HuH-7.5 (cell line): ENCODE results near the gene SAAL1.

Source experiments
- DNase-seq: peaks from one replicate; pipeline ENCODE4 v3.0.0; 2011; ENCODE audit warnings: low spot score

The SAAL1 gene

DNA sequence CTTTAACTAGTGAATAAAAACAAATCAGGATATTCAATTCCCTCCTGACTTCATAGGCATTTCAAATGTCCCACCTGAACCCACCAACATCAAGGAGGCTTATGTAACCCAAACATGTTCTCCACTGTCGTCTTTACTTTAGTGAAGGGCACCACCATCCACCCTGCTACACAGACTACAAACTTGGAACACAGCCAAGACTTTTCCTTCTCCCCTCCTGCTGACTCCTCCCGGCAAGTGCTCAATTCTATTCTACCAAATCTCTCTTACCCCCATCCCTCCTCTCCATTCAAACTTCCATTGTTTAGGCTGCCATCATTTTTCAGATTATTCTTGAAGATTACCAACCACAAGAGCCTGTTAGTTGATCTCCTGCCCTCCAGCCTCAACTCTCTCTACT lies 24.3 kb downstream of the SAAL1 start:
- no peak for DNase-seq

DNA sequence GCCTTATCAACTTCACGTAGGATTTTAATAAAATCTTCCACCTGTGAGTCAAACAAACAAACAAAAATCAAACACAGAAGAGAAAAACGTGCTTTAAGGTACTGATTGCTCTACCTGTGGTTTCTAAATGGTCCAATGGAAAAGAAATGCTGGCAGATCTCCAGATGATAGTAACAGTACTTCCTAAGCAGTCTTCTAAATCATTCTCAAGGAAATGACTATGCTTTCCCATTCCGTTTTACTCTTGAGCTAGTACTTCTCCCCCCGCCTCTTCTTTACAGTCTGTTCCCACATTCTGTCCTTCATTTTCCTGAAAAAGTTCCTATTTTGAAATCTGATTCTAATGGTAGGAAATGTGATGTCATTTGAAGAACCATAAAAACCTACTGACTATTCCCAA lies 25.4 kb downstream of the SAAL1 start:
- no peak for DNase-seq

DNA sequence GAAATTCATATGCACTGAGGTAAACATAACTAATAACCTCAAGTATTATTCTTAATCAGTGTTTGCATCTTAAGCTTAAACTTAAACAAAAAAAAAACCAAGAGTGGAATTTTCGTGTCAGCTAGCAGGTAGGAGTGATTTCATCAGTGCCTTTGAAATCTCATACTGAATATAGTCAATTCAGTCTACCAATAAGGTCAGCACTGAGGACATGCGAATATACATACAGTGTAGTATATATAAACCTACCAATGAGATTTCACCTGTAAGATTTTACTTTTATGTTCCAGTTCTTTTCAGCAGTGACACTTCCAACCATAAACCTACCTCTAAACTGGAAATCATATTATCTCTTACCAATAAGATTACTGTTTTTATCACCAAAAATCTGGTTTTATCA lies 27.0 kb downstream of the SAAL1 start:
- DNase-seq = no peak

DNA sequence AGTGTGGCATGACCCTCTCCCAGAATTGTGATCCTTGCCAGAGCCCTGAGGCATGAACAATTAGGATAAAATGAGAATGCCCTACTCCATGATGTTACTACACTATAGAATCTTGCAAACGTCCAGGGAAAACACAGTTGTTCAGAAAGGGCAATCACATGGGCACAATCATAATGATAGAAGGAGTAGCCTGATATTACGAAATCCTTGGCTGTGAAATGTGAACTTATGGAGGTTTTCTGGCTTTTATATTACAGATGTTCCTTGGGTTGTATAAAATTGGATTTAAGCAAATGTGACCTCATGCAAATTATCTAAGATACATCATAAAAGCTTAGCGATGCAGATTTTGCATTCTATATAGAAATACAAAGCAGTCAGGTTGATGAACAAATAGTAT lies 30.4 kb downstream of the SAAL1 start:
- no peak for DNase-seq

DNA sequence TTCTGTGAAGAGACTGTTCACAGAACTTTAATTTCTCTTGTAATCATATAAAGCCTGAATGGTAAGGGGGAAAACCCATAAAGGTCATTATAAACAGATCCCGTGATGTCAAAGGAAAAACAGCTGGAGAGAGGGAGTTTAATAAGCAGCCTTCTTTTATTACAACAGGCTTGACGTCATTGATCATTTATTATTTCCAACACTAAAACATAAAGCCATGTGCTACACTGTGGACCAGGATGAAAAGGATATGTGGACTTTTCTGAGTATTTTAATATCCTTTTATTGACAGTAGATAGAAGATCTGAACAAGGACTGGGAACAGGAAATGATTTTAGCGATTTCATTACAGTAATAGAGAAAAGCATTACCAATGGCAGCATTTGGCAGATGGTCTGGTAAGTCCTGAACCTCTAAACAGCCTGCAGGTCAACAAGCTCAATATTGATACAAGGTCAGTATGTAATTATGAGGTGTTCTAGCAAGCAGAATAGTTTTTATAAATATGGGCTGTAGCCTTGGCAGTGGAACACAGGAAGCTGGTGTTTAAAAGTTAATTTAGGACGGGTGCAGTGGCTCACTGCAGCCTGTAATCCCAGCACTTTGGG lies 34.7 kb downstream of the SAAL1 start:
- DNase-seq = no peak

DNA sequence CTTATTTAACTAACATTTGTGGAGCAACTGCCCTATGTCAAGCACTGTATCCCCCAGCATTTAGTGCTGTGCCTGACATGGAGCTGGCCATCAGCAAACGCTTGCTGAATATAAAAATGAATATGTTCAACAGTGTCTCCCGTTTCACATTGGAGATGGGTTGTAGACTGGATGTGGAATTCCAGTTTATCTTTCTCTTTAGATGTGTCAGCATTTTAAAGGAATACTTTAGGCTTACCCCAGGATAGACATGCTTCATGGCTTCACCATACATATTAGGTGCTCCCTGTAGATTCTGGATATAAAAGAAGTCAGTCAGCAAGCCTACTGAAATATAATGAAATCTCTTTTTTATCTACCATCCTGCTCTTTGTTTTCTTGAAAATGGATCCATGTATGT lies 38.5 kb downstream of the SAAL1 start:
- DNase-seq = no peak

DNA sequence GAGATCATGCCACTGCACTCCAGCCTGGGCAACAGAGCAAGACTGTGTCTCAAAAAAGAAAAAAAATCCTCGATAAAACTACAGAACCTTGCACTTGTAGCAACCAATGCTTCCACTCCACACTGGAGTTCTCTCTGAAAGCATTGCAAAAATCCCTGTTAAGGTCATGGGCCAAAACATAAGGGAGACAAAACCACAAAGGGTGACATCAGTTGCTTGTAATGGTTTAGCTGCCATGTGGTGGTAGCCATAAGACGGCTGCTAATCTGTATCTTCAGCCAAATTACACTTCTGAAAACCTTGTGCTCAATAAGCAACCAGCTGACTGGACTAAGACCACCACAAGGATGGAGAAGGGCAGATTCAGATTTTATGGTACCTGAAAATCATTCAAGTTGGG lies 39.3 kb downstream of the SAAL1 start:
- no peak for DNase-seq

DNA sequence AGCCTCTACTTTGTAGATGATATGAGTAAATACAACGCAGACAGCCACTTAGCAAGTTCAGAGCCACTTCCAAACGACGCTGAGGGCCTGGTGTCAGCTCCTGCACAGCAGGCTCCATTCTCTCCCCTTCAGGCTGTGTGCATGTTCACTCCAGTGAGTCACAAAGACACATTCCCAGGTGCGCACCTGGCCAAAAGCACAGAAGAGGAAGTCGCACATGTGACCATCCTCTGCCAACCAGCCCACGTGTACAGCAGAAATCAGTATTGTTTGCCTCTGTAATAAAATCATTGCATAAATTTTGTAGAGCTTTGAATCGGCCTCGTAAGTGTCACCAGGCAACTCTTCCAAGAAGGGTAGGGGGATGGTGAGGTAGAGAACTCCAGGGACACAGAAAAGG lies 40.3 kb downstream of the SAAL1 start:
- DNase-seq = no peak

DNA sequence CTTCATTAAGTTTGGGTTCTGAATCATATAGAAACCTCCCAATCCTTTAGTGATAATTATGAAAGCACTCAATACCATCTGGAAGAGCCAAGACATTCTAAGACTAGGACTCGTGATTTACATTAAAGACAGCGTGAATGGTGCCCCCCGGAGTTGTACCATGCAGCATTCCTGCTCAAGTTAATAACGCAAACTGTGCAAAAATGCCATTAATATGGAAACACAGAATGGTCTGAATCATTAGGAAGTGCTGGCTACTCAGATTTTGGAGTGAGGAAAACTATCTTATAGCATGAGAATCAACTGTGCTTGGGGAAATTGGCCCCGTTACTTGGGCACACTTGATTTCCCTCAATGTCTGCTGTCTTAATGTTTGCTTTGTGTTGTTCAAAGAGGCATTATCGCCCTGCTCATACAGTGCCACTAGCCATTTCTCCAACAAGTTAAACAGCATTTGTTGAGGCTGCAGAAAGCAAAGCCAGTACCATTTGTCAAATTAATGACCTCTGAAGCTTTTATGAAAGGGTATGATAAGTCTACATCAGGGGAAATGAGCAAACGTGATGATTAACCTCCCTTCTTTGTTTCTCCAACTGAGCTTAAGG lies 41.3 kb downstream of the SAAL1 start:
- no peak for DNase-seq

DNA sequence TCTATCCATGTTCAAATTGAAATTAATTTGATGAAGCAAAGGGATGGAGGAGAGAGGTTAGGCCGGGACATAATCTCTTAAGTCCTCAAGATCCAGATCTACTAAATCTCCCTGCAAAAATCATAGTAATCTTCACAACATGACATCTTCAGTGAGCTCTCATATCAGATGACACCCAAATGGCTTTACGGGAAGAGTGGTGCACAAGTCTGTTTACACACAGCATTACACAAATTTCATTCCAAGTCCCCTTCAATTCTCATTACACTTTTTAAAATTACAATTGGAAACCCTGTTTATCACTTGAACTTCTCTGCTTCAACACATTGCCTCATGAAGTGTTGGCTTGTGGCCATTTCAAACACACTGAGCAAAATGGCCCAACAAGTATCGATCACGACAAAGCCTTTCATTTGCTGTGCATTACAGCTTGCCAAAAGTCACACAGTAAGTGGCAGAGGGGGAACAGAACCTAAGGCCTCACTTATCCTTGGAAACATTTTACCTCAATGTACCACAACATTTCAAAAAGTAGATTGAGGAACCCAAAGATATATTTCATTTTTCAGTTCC lies 41.9 kb downstream of the SAAL1 start:
- no peak for DNase-seq

DNA sequence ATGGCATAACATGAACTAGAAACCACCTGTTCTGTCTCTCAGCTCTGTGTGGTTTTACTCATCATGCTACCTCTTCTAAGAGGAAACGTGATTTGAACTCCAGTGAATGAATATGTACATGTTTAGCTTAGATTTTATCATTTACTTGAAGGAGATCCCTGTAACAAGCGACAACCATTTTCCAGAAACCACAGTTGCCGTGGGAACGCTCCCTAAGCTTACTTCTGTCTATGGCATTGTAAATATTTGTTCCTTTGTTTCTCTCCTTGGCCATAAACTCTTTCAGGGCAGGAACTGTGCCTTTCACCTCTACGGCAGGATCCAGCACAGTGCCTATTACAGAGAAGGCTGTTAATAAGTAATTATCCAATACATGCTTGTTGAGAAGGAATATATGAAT lies 42.8 kb downstream of the SAAL1 start:
- no peak for DNase-seq

DNA sequence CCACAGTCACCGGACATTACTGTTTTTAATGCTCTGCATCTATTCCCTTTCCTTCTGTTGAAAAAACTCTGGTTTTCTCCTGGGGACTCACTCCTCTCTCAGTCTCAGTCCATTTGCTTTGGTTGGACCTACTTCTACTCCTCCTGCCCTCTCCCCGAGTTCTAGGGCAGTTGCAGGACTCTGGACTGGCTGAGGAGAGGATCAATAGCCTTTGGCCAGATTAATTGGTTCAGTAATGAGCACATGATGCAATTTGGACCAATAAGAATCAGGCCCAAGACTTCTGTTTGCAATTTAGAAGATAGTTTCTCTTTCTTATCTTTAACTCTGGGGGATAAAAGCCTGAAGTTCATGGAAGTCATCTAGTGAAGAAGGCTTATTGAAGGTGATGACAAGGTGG lies 44.5 kb downstream of the SAAL1 start:
- no peak for DNase-seq

DNA sequence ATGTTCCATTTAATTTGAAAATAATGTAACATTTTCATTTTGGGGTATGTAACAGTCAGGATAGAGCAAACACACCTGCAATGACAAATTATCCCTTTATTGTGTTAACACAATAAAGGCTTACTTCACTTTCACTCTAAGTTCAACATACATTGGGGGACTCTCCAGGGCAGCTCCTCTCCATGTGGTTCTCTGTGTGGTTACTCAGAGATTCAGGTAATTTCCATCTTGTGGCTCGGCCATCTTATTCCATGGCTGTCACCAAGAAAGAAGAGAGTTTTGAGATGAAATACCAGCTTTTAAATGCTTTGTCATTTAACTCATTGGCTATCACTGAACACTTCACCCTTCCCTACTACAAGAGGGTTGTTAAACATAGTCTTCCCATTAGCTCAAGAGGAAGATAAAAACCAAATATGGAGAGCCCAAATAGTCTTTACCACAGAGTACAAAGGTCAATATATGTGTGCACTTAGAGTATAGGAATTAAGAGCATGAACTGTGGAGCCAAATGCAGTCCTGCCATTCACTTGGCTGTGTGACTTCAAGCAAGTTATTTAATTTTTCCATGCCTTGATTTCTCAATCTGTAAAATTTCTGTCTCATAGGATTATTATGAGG lies 49.2 kb downstream of the SAAL1 start:
- DNase-seq = no peak

DNA sequence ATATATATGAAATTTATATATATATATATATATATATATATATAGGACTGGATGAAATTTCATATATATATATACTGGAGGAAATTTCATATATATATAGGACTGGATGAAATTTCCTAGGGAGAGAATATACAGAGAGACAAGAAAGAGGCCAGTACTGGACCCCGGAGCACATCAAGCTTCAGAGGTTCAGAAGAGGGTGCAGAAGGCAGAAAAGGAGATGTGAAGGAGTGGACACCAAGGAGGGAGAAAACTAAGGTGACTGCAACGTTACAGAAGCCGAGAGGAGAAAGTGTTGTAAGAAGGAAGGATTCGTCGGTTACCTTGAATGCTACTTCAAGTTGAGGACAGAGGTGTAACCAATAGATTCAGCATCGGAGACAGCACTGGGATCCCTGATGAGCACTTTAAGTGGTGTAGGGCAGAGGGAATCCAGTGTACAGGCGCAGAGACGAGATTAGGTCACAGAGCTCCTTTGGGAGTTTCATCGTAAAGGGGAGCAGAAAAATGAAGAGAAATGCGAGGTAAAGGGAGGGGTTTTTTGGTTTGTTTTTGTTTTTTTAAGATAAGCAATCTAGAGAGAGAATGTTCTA lies 51.3 kb downstream of the SAAL1 start:
- DNase-seq = no peak

DNA sequence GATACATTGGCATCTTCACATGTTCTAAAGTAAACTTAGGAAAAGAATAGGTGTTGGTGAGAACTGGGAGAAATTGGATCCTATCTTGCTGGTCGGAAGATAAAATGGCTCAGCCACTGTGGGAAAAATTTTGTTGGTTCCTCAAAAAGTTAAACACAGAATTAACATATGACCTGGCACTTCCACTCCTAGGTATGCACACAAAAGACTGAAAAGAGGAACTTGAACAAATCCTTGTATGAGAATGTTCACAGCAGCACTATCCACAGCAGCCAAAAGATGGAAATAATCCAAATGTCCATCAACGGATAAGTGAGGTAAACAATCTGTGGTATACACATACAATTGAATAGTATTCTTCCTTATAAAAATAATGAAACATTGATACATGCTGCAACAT lies 55.0 kb downstream of the SAAL1 start:
- no peak for DNase-seq

DNA sequence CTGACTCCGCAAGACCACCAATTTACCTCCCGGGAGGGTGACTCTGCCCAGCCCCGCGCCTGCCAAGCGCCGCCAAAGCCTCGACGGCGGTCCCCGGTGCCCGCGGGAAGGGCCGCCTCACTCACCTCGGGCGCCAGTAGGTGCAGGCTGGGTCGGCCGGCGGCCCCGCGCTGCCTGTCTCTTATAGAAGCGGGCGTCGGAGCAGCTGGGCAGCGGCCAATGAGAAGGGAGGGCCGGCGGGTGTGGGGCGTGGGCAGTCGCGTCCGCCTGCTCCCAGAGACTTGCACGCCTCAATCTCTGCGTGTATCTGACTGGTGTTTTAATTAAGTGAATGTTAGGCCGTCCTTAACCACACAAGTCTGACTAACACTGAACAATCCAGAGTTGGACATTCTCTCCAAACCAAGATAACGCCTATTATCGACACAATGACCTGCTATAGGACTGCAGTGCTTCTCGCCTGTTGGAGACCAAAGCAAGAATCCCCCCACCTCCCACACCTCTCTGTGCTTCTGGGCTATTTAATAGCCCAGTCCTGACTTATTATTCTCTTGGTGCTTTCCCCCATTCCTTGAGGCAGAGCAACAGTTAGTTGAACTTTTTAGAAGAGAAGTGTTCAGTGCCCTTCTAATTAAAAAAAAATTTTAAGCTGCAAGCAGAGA lies 59.6 kb downstream of the SAAL1 start, which contains the start of gene TPH1:
Gene TPH1 (minus strand): TSS at position 154 of the 662 bp plus-strand sequence. CDS start 5,507 bp downstream, outside the sequence.
- DNase-seq = peak; percentile 34

DNA sequence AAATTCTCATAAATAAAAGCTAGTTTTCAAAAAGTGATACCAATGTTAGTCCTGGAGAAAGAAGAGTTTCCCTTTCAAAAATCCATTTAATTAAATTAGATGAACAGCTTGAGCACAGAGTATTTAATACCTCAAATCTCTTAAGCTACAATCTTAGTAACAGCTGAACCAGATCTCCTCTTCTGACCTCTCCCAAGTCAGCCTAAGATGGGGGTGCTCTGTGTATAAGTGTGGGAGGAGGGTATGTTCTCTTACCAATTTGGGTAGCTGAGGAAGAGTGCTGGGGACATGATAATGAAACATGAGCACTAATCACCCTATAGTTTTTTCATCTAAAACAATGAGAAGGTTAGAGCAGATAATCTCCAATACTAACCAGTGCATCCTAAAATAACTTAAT lies 69.4 kb downstream of the SAAL1 start:
- no peak for DNase-seq
